Erythroblast (primary cell): ENCODE results near the gene PVR.

Experiments used
- GATA1 ChIP-seq: IDR thresholded peaks from 2 replicates; pipeline ENCODE4 v1.6.1; 2011; ENCODE audit warnings: low read depth, mild to moderate bottlenecking, control low read depth, low read length, moderate library complexity
- POLR2A ChIP-seq: IDR thresholded peaks from 2 replicates; pipeline ENCODE4 v1.6.1; 2011; ENCODE audit warnings: mild to moderate bottlenecking, low read length

DNA sequence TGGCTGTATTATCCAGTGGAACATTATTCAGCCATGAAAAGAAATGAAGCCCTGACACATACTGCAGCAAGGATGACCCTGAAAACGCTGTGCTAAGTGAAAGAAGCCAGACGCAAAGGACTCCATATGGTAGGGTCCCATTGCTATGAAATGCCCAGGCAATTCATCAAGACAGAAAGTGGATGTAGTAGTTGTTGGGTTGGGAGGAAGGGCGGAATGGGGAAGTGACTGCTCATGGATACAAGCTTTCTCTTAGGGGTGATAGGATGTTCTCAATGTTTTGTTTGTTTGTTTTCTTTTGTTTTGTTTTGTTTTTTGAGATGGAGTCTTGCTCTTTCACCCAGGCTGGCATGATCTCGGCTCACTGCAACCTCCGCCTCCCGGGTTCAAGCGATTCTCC lies 44.2 kb downstream of the PVR start:
- TF ChIP-seq POLR2A (no peak), GATA1 (no peak)
